OCI-LY1 (cell line): ENCODE data around the gene CHST4.

Experiments used
- H2AFZ ChIP-seq: fragments of 200-600 bp; sonication (generic), shearing (Covaris generic); 2 replicates; pipeline ENCODE4 v1.6.0; 2014; ENCODE audit warnings: antibody characterized with exemption, mild to moderate bottlenecking, low read length
- H3F3A ChIP-seq: fragments of 200-600 bp; sonication (generic), shearing (Covaris generic); 2 replicates; pipeline ENCODE4 v1.6.0; 2014; ENCODE audit warnings: mild to moderate bottlenecking, antibody characterized with exemption, low read length, moderate library complexity; ENCODE audit not compliant: insufficient read depth
- H3K27ac ChIP-seq: fragments of 200-600 bp; sonication (generic); 2 replicates; pipeline ENCODE4 v1.5.1; 2014; ENCODE audit warnings: low read length, mixed run types, mild to moderate bottlenecking, low read depth; ENCODE audit not compliant: poor library complexity, severe bottlenecking
- H3K27me3 ChIP-seq: fragments of 200-600 bp; sonication (generic); 2 replicates; pipeline ENCODE4 v1.6.0; 2014; ENCODE audit warnings: antibody characterized with exemption, mild to moderate bottlenecking, low read length, moderate library complexity; ENCODE audit not compliant: insufficient read depth
- H3K36me3 ChIP-seq: fragments of 200-600 bp; sonication (generic); 2 replicates; pipeline ENCODE4 v1.6.1; 2014; ENCODE audit warnings: mild to moderate bottlenecking, antibody characterized with exemption, low read length, moderate library complexity, mixed read lengths; ENCODE audit not compliant: insufficient read depth
- H3K4me1 ChIP-seq: fragments of 200-600 bp; sonication (generic); 2 replicates; pipeline ENCODE4 v1.5.1; 2014; ENCODE audit warnings: mild to moderate bottlenecking, low read length, moderate library complexity; ENCODE audit not compliant: insufficient read depth, severe bottlenecking
- H3K4me2 ChIP-seq: fragments of 200-600 bp; sonication (generic), shearing (Covaris generic); 2 replicates; pipeline ENCODE4 v1.6.1; 2014; ENCODE audit warnings: low read length
- H3K4me3 ChIP-seq: fragments of 200-600 bp; sonication (generic); 2 replicates; pipeline ENCODE4 v1.5.1; 2014; ENCODE audit warnings: low read length, low read depth, mild to moderate bottlenecking, mixed read lengths; ENCODE audit not compliant: poor library complexity, severe bottlenecking
- H3K79me2 ChIP-seq: fragments of 200-600 bp; shearing (Covaris generic); 2 replicates; pipeline ENCODE4 v1.6.1; 2016; ENCODE audit warnings: mixed run types, low read length, mixed read lengths; ENCODE audit not compliant: insufficient read depth
- H3K9ac ChIP-seq: fragments of 200-600 bp; sonication (generic), shearing (Covaris generic); 2 replicates; pipeline ENCODE4 v1.6.1; 2014; ENCODE audit warnings: mild to moderate bottlenecking, low read length, mixed read lengths
- H3K9me2 ChIP-seq: fragments of 200-600 bp; sonication (generic), shearing (Covaris generic); 2 replicates; pipeline ENCODE4 v1.6.1; 2014; ENCODE audit warnings: low read depth, mild to moderate bottlenecking, low read length, mixed read lengths
- H3K9me3 ChIP-seq: fragments of 200-600 bp; shearing (Covaris generic); 2 replicates; pipeline ENCODE4 v1.6.1; 2014; ENCODE audit warnings: low read length, mixed read lengths
- H4K20me1 ChIP-seq: fragments of 200-600 bp; sonication (generic), shearing (Covaris generic); 2 replicates; pipeline ENCODE4 v1.6.0; 2016; ENCODE audit warnings: mild to moderate bottlenecking, low read length; ENCODE audit not compliant: insufficient read depth
- CTCF ChIP-seq: fragments of 200-600 bp; sonication (generic), shearing (Covaris generic); IDR thresholded peaks from 2 replicates; pipeline ENCODE4 v1.5.1; 2017; ENCODE audit warnings: mild to moderate bottlenecking, antibody characterized with exemption, low read length, moderate library complexity, mixed read lengths
- EZH2 ChIP-seq: fragments of 200-600 bp; sonication (generic), shearing (Covaris generic); IDR thresholded peaks from 2 replicates; pipeline ENCODE4 v1.8.0; 2017; ENCODE audit warnings: borderline replicate concordance, mixed run types, mild to moderate bottlenecking, antibody characterized with exemption, low read length, moderate library complexity, mixed read lengths

The CHST4 gene

GRCh38 chr16:71536752-71537499 lies 10.7 kb downstream of the CHST4 start:
- no peaks in the 10 kb centered on the region for H3K9me2 ChIP-seq
- H3F3A ChIP-seq, result no peaks in the 10 kb centered on the region
- no peaks in the 10 kb centered on the region for H4K20me1 ChIP-seq
- H3K4me1 ChIP-seq, result no peaks in the 10 kb centered on the region
- H3K27me3 ChIP-seq, result no peaks in the 10 kb centered on the region
- H3K36me3 ChIP-seq, result no peaks in the 10 kb centered on the region
- no peak overlapping the region for H3K9ac ChIP-seq
- H3K27ac ChIP-seq, result no peak overlapping the region
- no peaks in the 10 kb centered on the region for H3K9me3 ChIP-seq
- no peak overlapping the region for H2AFZ ChIP-seq
- no peak overlapping the region for H3K4me3 ChIP-seq
- no peaks in the 10 kb centered on the region for H3K79me2 ChIP-seq
- TF ChIP-seq CTCF (no peak), EZH2 (no peak)
- H3K4me2 ChIP-seq, result no peak overlapping the region

- no peak overlapping the region for H2AFZ ChIP-seq
- H3K4me3 ChIP-seq, result no peak overlapping the region
- H3F3A ChIP-seq, result no peaks in the 10 kb centered on the region
- no peak overlapping the region for H3K27ac ChIP-seq
- no peaks in the 10 kb centered on the region for H3K27me3 ChIP-seq
- no peaks in the 10 kb centered on the region for H4K20me1 ChIP-seq
- no peak for TF ChIP-seq EZH2
- peak; percentile 62 for TF ChIP-seq CTCF
- H3K4me2 ChIP-seq, result no peak overlapping the region
- no peaks in the 10 kb centered on the region for H3K9me2 ChIP-seq
- no peaks in the 10 kb centered on the region for H3K4me1 ChIP-seq
- no peak overlapping the region for H3K9ac ChIP-seq
- no peaks in the 10 kb centered on the region for H3K36me3 ChIP-seq
- no peaks in the 10 kb centered on the region for H3K9me3 ChIP-seq
- no peaks in the 10 kb centered on the region for H3K79me2 ChIP-seq
Measured at GRCh38 chr16:71537643-71538042, 11.4 kb downstream of the CHST4 start.

GRCh38 chr16:71542377-71542776 lies 16.2 kb downstream of the CHST4 start:
- Histone ChIP-seq H3F3A (no peaks in the 10 kb centered on the region), H3K27ac (no peak overlapping the region), H3K9me2 (no peaks in the 10 kb centered on the region), H3K4me2 (no peak overlapping the region), H3K9ac (no peak overlapping the region), H3K36me3 (no peaks in the 10 kb centered on the region), H2AFZ (no peak overlapping the region), H3K27me3 (no peaks in the 10 kb centered on the region), H3K79me2 (no peaks in the 10 kb centered on the region), H3K9me3 (no peaks in the 10 kb centered on the region), H4K20me1 (no peaks in the 10 kb centered on the region), H3K4me1 (no peaks in the 10 kb centered on the region), H3K4me3 (no peak overlapping the region)
- TF ChIP-seq EZH2 (no peak), CTCF (peak; percentile 83)
